CD4-positive, alpha-beta T cell treated with Interferon alpha-2 for 1 hour (primary cell): ENCODE data around the gene PTPRU.
"Not testable (repeated sequence)": the region's sequence is repeated elsewhere in the genome, so short reads cannot be mapped to it uniquely, and the experiment has no call there.

Experiments used
- DNase-seq, 2 donors: peaks; one replicate each; pipeline ENCODE4 v3.0.0-alpha.2; 2020 to 2022

Gene PTPRU

DNA sequence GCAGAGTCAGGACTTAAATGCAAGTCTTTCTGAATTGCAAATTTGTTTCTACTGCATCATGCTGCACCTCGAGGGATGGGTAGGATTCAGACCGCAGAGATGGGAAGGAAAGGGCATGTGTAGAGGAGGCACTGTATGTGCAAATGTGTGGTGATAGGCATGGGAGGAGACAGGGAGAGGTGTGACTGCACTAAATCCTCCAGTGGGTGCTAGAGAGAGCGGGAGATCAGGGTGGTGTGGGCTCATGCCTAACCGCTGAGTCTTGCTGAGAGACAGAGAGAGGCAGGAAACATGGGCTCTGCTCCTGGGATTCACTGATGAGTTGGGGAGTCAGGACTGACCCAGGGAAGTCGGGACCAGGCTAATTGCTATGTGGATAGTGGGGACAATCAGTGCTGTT lies 61.1 kb downstream of the PTPRU start:
- DNase-seq: no peak

DNA sequence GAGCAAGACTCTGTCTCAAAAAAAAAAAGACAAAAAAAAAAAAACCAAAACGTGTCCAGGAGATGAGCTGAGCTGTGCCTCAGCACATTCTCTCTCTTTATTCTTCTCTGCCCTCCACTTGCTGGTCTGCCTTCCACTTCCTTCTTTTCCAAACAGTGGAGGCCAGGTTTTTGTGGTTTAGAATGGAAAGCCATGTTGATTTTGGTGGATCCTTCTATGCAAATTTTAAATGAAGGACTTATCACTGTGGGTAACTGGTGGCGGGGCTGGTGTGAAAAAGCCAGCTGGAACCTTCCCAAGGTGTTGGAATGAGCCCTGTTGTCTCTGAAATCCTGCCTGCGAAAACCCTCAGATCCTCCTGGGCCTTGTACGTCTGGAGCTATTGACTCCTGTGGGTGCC lies 61.9 kb downstream of the PTPRU start:
- no peak for DNase-seq

DNA sequence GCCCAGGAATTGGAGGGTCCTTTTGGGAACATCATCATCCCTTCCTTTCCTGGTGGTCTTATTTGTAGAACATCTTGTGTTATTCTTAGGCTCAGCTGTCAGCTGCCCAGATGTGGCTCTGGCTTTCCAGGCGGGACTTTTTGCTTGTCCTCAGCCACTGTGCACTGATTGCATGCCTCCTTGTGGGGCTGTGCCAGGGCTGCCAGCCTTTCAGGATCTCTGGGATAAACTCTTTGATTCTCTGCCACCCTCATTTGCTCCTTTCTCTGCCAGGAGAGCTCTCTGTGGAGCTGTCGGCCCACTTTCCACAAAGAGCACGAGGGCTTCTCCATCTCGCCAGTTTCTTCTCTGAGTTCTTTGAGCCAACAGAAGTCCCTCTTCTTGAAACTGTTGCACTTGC lies 63.1 kb downstream of the PTPRU start:
- no peak for DNase-seq

DNA sequence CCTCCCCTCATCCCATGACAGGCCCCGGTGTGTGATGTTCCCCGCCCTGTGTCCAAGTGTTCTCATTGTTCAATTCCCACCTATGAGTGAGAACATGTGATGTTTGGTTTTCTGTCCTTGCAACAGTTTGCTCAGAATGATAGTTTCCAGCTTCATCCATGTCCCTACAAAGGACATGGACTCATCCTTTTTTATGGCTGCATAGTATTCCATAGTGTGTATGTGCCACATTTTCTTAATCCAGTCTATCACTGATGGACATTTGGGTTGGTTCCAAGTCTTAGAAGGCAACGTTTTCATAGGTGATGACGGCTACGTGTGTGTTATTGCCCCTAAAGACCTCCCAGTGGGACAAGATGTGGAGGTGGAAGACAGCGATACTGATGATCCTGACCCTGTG lies 65.4 kb downstream of the PTPRU start:
- not testable (repeated sequence) for DNase-seq

DNA sequence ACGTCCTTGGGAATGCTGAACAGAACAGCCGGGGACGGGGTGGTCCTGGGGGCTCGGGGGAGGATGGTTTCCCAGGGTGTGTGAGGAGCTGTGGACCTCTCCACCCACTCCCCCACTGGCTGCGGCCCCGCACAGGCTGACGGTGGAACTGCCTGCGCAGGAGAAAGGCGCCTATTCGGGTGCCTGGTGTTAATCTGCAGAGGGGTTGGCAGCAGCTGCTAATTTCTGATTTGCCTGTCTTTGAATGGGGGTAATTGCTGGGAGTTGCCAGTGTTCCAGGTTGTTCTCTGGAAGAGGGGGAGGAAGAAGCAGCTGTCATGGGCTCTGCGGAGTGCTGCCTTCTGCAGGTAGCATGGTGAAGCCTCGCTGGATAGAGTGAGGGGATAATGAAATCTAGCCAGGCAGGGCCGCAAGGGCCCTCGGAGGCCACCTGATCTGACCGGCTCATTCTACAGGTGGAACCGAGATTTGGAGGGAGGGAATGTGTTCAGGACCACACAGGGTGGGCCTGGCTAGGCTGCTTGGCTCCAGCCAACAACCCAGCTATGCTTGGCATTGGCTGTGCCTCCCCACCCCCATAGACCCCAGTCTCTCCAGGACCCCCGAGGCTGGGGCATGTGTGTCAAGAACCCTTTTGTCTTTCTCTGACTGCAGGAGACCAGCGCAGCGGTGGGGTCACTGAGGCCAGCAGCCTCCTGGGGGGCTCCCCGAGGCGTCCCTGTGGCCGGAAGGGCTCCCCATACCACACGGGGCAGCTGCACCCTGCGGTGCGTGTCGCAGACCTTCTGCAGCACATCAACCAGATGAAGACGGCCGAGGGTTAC lies 67.1 kb downstream of the PTPRU start:
- DNase-seq: no peak

DNA sequence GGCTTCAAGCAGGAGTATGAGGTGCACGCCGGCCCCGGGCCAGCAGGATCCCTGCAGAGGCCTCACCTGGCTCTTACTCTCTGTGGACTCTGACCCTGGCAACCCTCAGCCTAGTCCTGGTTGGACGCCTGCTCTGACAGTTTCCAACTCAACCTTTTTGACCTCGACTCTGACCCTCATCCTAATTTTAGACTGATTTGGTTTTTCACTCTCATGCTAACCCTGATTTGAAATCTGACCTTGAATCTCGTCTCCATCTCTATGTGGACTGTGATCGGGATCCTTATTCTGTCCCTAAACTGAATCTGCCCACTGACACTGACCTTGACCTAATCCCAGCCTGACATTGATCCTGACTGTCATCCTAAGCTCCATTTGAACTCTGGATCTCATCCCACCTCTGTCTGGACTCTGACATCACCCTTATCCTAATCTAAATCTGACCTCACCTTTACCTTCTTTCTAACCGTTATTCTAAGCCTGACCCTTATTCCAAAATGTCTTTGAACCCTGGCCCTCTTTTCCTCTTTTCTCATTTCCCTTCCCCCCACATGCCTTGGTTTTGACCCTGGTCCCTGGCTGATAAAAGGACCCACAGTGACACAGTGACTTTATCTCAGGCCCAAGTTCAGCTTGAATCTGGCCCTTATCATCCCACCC lies 67.8 kb downstream of the PTPRU start:
- no peak for DNase-seq

DNA sequence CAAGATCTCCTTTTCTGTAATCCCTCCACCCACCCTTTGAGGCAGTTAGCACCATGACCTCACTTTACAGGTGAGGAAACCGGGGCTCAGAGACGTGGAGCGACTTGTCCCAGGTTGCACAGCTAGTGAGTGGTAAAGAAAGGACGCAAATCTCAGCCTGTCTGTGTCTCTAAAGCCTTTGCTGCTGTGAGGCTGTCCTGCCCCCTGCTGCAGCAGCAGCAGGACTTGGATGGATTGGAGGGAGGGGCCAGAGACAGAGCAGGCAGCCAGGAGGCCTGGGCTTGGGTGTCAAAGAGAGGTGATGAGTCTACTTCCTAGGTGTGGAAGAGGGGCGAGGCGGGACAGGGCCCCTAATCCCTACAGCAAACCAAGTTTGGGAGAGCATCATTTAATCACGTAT lies 69.6 kb downstream of the PTPRU start:
- no peak for DNase-seq

DNA sequence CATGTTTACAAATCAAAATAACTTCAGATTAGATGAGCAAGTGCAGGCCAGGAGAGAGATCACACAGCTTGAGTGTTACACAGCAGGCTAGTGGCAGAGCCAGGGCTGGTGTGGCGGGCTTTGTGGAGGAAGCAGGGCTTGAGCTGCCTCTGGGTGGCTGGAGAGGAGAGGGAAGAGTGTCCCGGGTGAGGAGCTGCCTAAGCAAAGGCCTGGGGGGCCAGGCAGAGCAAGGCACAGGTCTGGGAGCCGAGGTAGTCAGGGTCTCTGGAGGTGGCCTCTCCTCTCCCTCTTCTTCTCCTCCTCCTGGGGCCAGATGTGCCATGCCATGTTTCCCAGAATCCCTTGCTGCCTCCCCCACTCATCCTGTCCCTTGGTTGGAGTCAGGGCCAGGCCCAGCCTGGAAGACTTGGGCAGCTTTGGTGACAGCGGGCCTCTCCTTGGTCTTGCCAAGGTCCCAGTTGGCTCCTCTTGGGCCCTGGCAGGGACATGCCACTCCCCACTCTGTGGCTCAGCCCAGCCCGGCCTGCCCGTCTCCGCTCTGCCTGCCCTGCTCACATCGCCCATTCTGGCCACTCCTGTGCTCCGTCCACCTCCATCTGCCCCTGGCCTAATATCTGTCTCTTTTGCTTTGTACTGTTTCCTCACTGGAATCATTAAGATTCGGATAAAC lies 70.3 kb downstream of the PTPRU start:
- DNase-seq: no peak

DNA sequence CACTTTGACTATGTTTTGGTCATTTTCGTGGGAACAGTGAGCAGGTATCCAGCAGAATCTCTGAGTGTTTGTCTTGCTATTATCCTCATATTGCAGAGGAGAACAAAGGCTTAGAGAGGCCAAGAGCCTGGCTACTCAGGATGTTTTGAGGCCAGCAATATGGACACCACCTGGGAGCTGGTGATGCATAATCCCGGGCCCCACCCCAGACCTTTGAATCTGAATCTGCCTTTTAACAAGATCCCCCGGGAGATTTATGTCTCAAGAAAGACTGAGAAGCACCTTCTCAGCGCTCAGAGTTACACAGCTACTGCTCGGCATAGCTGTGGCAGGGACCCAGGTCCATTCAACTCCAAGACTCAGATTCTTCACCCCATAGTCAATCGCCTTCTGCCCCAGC lies 72.8 kb downstream of the PTPRU start:
- no peak for DNase-seq

DNA sequence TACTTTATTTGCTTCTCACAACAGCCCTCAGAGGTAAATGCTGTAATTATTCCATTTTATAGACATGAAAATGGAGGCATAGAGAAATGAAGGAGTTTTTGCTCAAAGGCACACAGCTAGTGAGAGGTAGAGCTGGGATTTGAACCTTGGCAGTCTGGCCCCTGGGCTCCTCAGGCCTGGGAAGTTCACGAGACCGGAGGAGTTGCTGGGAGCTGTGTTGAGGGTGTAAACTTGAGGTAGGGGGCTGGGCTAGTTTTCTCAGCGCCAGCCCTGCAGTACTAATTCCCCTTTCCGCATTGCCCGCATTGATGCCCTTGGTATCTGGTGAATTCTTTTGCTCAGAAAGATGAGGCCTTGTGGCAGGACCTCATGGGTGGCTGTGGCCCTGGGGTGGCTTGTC lies 73.3 kb downstream of the PTPRU start:
- no peak for DNase-seq

DNA sequence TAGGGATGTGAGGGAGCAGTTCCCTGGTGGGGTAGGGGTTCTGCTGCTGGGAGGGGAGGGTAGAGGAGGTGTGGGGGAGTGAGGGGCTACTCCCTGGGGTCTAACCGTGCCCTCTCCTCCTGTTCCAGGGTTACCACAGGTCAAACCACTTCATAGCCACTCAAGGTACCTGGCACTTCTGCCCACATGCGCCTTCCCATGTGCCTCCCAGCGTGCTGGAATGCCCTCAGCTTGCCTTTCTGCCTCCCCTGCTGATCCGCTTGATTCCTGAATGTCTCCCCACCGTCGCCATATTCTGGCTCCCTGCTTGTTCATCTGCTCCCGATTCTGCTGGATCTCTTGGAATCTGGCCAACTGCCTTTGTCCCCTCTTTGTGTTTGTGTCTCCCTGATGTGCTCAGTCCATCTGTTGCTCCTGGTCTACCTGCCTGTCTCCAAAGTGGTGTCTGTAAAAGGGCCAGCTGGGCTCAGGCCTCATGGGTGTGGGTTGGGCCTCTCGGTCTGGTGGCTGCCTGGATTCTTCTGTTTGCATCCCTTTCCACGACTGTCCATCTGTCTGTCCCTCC lies 74.4 kb downstream of the PTPRU start:
- no peak for DNase-seq

DNA sequence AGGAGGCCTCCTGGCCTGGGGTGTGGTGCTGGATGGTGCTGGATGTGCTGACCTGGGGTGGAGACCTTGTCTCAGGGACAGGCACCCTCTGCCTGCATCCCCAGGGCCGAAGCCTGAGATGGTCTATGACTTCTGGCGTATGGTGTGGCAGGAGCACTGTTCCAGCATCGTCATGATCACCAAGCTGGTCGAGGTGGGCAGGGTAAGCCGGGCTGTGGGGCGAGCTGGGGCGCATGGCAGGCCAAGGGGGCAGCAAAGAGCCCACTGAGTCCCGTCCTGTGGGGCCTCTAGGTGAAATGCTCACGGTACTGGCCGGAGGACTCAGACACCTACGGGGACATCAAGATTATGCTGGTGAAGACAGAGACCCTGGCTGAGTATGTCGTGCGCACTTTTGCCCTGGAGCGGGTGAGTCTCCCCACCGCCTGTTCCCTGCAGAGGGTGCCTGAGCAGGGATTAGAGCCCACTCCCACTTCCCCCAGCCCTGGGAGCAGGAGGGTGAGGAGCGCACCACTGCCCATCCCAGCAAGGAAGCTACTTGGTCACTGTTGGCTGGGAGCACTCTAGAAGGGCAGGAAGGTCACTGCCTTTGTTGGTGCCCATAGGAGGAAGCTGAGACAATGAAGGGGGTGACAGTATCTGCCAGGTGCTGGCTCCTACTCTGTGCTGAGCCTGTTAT lies 75.2 kb downstream of the PTPRU start:
- DNase-seq: no peak

DNA sequence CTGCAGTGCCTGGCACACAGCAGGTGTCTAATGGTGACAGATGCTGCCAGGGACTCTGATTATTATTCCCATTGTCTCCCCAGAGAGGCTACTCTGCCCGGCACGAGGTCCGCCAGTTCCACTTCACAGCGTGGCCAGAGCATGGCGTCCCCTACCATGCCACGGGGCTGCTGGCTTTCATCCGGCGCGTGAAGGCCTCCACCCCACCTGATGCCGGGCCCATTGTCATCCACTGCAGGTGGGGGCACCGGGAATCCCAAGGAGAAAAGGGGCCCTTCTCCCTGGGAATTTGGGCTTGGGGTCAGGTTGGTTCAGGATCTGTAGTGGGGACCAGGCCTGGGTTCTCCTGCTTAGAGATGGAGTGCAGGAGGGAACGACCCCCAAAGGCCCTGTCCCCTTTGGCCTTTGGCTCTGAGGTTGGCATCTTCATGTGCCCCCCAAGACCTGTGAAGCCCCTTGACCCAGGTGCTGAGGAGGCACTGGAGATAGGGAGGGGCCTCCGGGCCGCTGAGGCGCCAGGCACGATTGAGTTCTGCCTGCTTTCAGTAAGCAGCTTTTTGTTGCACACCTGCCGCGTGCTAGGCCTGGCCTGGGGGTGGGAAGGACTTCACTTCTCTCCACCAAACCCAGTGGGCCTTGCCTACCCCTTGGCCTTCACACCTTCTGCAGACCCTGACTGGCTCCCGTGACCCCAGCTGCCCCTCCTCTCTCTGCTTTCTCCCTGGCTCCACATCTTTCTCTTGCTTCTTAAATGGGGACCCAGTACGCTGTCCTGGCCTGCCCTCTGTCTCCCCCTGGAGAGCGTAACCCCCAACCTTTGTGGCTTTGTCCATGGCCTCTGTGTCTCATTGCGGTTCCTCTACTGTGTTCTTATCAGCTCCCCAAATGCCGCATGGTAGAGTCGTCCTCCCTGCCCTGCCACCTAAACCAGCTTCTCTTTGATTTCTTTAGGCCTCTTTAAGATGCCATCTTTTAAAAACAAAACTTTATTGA lies 76.4 kb downstream of the PTPRU start:
- DNase-seq: no peak

DNA sequence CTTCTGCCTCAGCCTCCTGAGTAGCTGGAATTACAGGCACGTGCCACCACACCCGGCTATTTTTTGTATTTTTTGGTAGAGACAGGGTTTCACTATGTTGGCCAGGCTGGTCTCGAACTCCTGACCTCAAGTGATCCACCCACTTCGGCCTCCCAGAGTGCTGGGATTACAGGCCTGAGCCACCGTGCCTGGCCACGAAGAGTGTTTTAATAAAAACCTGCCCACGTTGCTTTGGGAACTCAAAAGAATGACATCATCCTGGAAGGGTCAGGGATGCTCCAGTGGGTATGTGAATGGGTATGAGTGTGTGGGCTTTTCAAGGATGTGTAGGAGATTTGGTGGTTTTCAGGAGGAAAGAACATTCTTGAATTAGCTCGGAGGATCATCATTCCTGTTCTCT lies 78.4 kb downstream of the PTPRU start:
- not testable (repeated sequence) for DNase-seq

DNA sequence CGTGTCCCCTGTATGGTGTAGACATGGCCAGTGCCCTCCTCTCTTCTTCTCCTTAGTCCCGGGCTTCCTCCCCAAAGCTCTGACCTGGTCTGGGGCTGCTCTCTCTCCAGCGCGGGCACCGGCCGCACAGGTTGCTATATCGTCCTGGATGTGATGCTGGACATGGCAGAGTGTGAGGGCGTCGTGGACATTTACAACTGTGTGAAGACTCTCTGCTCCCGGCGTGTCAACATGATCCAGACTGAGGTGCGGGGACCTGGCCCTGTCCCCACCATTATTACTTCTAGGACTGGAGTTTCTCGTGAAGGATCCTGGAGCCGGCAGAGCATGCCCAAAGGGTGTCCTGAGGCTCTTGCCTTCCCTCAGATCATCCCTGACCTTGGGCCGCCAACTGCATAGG lies 78.9 kb downstream of the PTPRU start:
- no peak for DNase-seq

DNA sequence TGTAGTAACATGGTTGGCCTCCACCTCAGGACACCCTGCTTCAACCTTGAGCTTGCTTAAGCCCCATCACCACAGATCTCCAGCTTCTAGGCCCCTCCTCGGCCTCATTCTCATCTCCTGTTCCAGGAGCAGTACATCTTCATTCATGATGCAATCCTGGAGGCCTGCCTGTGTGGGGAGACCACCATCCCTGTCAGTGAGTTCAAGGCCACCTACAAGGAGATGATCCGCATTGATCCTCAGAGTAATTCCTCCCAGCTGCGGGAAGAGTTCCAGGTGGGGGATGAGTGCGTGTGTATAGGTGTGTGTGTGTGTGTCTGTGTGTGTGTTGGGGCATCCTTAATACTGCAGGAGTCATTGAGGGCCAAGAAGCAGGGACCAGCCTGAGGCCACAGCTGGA lies 79.6 kb downstream of the PTPRU start:
- DNase-seq: no peak

DNA sequence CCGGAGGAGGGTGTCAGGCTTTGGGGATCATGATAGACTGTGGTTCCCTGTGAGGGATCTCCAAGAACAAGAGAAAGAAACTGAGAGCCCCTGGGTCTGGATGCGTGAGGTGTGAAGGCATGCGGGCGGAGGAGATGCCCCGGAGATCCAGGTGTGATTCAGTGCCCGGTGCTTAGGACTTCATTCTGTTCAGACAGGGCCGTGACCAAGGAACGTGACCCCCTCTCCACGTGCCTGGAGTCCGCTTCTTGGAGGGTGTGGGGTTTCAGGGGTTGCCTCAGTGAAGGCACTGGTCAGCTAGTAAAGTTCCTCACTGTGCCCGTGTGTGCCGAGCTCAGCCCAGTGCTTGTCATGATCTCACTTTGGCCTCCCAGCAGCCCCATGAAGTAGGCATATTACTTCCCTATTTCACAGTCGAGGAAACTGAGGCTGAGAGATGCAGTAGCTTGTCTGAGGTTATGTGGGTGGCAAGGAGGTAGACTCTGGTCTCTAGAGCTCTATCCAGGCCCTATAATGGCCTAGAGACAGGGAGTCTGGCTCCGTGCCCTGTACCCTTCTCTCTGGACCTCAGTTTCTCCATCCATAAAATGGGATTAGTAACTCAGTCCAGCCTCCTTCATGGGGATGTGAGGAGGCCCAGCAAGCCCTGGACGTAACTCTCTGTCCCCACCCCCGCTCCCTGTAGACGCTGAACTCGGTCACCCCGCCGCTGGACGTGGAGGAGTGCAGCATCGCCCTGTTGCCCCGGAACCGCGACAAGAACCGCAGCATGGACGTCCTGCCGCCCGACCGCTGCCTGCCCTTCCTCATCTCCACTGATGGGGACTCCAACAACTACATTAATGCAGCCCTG lies 81.0 kb downstream of the PTPRU start:
- DNase-seq: no peak

DNA sequence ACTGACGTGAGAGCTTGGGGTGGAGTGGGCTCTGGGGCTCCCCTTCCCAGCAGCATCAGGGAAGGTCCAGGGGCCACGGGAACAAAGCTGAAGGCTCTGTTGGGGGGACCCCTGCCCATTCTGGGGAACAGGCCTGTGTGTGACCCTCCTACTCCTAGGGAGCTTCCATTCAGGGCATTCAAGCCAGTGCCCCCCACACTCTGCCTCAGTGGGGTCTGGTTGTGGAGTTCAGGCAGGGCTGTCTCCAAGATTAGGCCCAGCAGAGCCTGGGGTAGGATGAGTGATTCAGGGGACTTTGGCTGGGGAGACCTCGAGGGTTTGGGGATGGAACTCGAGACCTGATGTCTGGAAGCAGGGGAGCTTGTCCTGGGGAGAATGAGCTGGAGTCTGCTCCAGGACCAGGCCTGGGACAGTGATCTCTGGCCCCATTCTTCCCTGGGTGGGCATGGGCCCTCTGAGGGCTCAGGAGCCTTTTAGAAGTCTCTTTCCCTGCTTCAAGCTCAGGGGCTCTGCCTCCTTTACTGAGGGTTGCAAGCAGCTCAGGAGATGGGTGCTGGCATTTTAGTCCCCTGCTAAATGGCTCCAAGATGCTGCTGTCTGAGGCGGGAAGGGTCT lies 81.7 kb downstream of the PTPRU start:
- no peak for DNase-seq

DNA sequence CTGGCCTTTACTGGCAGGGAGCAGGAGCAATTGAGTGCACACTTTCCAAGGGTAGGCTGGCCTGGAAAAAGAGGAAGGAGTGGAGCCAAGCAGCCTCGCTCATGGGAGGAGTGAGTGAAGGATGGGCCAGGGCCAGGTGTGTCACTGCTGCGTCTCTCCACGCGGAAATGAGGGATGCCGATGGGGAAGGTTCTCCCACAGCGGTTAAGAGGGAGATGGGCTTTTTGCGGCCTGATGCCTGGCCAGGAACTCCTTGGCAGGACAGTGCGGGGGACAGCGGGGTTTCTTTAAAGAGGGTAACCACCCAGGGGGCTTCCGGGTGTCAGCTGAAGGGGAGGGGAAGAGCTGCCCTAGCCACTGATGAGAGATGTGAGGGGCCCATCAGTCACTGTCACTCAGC lies 82.4 kb downstream of the PTPRU start:
- DNase-seq: no peak

DNA sequence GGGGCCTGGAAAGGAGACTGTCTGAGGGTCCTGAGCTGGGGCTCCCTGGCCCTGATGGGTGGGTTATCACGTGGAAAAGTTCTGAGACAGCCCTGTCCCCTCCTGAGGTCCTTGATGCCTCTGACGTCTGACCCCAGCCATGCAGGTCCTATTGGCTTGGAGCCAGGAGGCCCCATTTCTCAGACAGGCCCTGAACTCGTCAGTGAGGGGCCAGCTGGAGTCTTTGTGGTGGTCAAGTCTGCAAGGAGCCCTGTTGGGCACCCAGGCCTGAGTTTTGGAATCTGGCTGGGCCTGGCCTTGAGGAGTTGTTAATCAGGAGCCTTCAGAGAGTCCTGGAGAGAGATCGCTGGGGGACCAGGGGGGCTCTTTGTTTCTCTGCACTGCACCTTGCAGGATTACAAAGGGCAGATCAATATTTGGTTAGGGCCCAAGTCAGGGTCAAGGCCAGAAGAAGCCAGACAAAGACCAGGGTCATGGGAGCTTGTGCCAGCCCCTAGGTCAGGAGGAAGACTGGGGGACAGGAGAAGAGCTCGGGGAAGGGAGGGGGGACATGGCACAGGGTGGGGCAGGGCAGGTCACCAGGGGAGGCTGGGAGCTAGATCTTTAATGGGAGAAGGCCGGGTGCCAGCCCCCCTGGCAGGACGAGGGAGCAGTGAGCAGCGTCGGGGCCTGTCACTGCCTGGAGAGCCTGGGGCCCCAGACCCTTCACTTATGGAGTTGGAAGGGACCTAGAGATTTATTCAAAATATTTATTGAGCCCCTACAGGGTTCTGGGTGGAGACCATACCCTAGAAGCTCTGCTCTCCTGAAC lies 83.2 kb downstream of the PTPRU start:
- no peak for DNase-seq
